Measurements from ENCODE around the gene AQP5.

Gene AQP5

GRCh38 chr12:49964849-49965624 lies 3.4 kb downstream of the AQP5 start:
- DNase-seq (ENCODE audit: low read depth in 2 of 2): no peak

- DNase-seq (ENCODE audit: low read depth in 2 of 2): no peak
These were observed 4.2 kb downstream of the AQP5 start for GRCh38 chr12:49965836-49966235.

- no peak for DNase-seq (ENCODE audit: low read depth in 2 of 2)
These were observed 4.9 kb downstream of the AQP5 start for GRCh38 chr12:49966511-49967041.

GRCh38 chr12:49967042-49967776 lies 5.5 kb downstream of the AQP5 start:
- DNase-seq (ENCODE audit: low read depth in 2 of 2): peak; percentile 83 to 92

GRCh38 chr12:49967777-49968250 lies 6.1 kb downstream of the AQP5 start:
- DNase-seq (ENCODE audit: low read depth in 2 of 2): no peak

- DNase-seq (ENCODE audit: low read depth in 2 of 2): no peak
These were observed 6.8 kb downstream of the AQP5 start for GRCh38 chr12:49968471-49968870.

GRCh38 chr12:49969027-49969426 lies 7.4 kb downstream of the AQP5 start:
- DNase-seq (ENCODE audit: low read depth in 2 of 2): no peak

- no peak for DNase-seq (ENCODE audit: low read depth in 2 of 2)
These were observed 8.2 kb downstream of the AQP5 start for GRCh38 chr12:49969651-49970429.

GRCh38 chr12:49970658-49971057 lies 9.0 kb downstream of the AQP5 start:
- no peak for DNase-seq (ENCODE audit: low read depth in 2 of 2)

- DNase-seq (ENCODE audit: low read depth in 2 of 2): no peak
These were observed 9.5 kb downstream of the AQP5 start for GRCh38 chr12:49971141-49971540.

- no peak for DNase-seq (ENCODE audit: low read depth in 2 of 2)
These were observed 10.5 kb downstream of the AQP5 start for GRCh38 chr12:49972129-49972528.

GRCh38 chr12:49972641-49973360 lies 11.1 kb downstream of the AQP5 start, which contains the start of gene AQP6:
Gene AQP6 (plus strand): TSS chr12:49972947. CDS start chr12:49973174, 227 bp downstream.
- DNase-seq (ENCODE audit: low read depth in 2 of 2): no peak

- DNase-seq (ENCODE audit: low read depth in 2 of 2): no peak
These were observed 11.7 kb downstream of the AQP5 start for GRCh38 chr12:49973361-49973830.

- no peak for DNase-seq (ENCODE audit: low read depth in 2 of 2)
These were observed 12.6 kb downstream of the AQP5 start for GRCh38 chr12:49974231-49974675.

- DNase-seq (ENCODE audit: low read depth in 2 of 2): no peak
These were observed 13.1 kb downstream of the AQP5 start for GRCh38 chr12:49974677-49975317.

GRCh38 chr12:49975318-49975761 lies 13.7 kb downstream of the AQP5 start:
- no peak for DNase-seq (ENCODE audit: low read depth in 2 of 2)

GRCh38 chr12:49976557-49976956 lies 14.9 kb downstream of the AQP5 start:
- DNase-seq (ENCODE audit: low read depth in 2 of 2): no peak

- DNase-seq (ENCODE audit: low read depth in 2 of 2): no peak
These were observed 16.5 kb downstream of the AQP5 start for GRCh38 chr12:49978125-49978524.

- DNase-seq (ENCODE audit: low read depth in 2 of 2): no peak
These were observed 17.4 kb downstream of the AQP5 start for GRCh38 chr12:49979016-49979586.

- no peak for DNase-seq (ENCODE audit: low read depth in 2 of 2)
These were observed 18.1 kb downstream of the AQP5 start for GRCh38 chr12:49979791-49980190.
